GM12878 (cell line): ENCODE results near the gene PANK1. TPM values are rescaled to one million over a fixed set of nuclear protein-coding genes. Genes with fewer than 3 reads are reported as not detected.

ENCODE experiments used
- ATAC-seq: fragments of 200-7000 bp; cut with Tn5 transposase; 3 replicates; pipeline ENCODE4 v1.9.1; 2020; ENCODE audit warnings: mild to moderate bottlenecking, moderate library complexity
- BruUV-seq: library from RNA; stranded (reverse); fragments of 400-500 nt; replicated peaks from 2 replicates; lab custom pipeline; 2021; lab: Mats Ljungman, UMichigan
- CTCF ChIA-PET: fragments of 300-600 bp; sonication (Branson Sonifier 250); formaldehyde crosslinking; extraction: SDS; loops from one replicate; lab custom pipeline; 2021; ENCODE audit warnings: inconsistent platforms; lab: Yijun Ruan, JAX
- POLR2A ChIA-PET: fragments of 350-600 bp; formaldehyde crosslinking; extraction: SDS; loops from one replicate; lab custom pipeline; 2021; ENCODE audit warnings: inconsistent platforms; lab: Charles Lee
- RAD21 ChIA-PET: fragments of 300-600 bp; sonication (Branson Sonifier 250); formaldehyde crosslinking; loops from one replicate; lab custom pipeline; 2023; ENCODE audit warnings: antibody characterized with exemption; ENCODE audit not compliant: unreplicated experiment; lab: Charles Lee
- SMC1A ChIA-PET: fragments of 300-600 bp; sonication (Branson Sonifier 250); formaldehyde crosslinking; loops from one replicate; lab custom pipeline; 2023; ENCODE audit not compliant: unreplicated experiment, uncharacterized antibody; lab: Charles Lee
- DNase-seq: peaks from one replicate; pipeline ENCODE4 v3.0.0-alpha.2; 2011; ENCODE audit warnings: low read depth, low spot score
- FAIRE-seq: peaks from 3 replicates; lab custom pipeline; 2011; peaks lifted over from hg19 to GRCh38; lab: Jason Lieb, UNC
- H2AFZ ChIP-seq: 2 replicates; pipeline ENCODE4 v1.6.0; 2011; ENCODE audit warnings: low read depth, low read length, control low read depth; ENCODE audit not compliant: control insufficient read depth
- H3K27ac ChIP-seq: 2 replicates; pipeline ENCODE4 v1.5.1; 2011; ENCODE audit warnings: control low read depth; ENCODE audit not compliant: control insufficient read depth, insufficient read depth
- H3K27me3 ChIP-seq, 2 experiments: replicated peaks in 1 of 2; 2 replicates each; pipeline versions ENCODE4 v1.6.0 to v1.6.1; 2011; ENCODE audit warnings: low read length in 1 of 2; ENCODE audit not compliant: control insufficient read depth in 2 of 2, insufficient read depth in 2 of 2
- H3K36me3 ChIP-seq, 2 experiments: 2 replicates each; pipeline ENCODE4 v1.5.1; 2011; ENCODE audit warnings: low read length in 1 of 2; ENCODE audit not compliant: control insufficient read depth in 2 of 2, insufficient read depth in 2 of 2
- H3K4me1 ChIP-seq: 2 replicates; pipeline ENCODE4 v1.6.1; 2011; ENCODE audit warnings: mild to moderate bottlenecking, low read length, moderate library complexity, mixed read lengths; ENCODE audit not compliant: control insufficient read depth, insufficient read depth
- H3K4me2 ChIP-seq: 2 replicates; pipeline ENCODE4 v1.6.0; 2011; ENCODE audit warnings: control low read depth; ENCODE audit not compliant: control insufficient read depth, insufficient read depth
- H3K4me3 ChIP-seq: fragments of 200-600 bp; sonication (generic); 2 replicates; pipeline ENCODE4 v1.5.1; 2016
- H3K79me2 ChIP-seq: 2 replicates; pipeline ENCODE4 v1.6.0; 2011; ENCODE audit warnings: low read length; ENCODE audit not compliant: control insufficient read depth, insufficient read depth
- H3K9ac ChIP-seq: 2 replicates; pipeline ENCODE4 v1.8.0; 2011; ENCODE audit warnings: low read length, control low read depth, mixed read lengths; ENCODE audit not compliant: control insufficient read depth, insufficient read depth
- H3K9me3 ChIP-seq: replicated peaks from 3 replicates; pipeline ENCODE4 v1.5.1; 2011; ENCODE audit warnings: mild to moderate bottlenecking, low read length; ENCODE audit not compliant: control insufficient read depth, insufficient read depth
- H4K20me1 ChIP-seq: 2 replicates; pipeline ENCODE4 v1.6.0; 2011; ENCODE audit not compliant: control insufficient read depth, insufficient read depth
- BHLHE40 ChIP-seq, 2 experiments: fragments of 450-650 bp in 1 of 2; IDR thresholded peaks; 2 replicates each; pipeline ENCODE4 v1.6.1; 2011 to 2017; ENCODE audit warnings: low read depth in 2 of 2, borderline replicate concordance in 1 of 2, improper control_type of control experiment in 1 of 2, low read length in 1 of 2, mild to moderate bottlenecking in 1 of 2
- CBX3 ChIP-seq: fragments of 200-600 bp; sonication (generic); IDR thresholded peaks from 2 replicates; pipeline ENCODE4 v1.6.1; 2016; ENCODE audit warnings: low read depth, borderline replicate concordance
- CREB1 ChIP-seq: IDR thresholded peaks from 2 replicates; pipeline ENCODE4 v1.6.1; 2012; ENCODE audit warnings: low read depth, mild to moderate bottlenecking, inconsistent platforms
- EP300 ChIP-seq, 2 experiments: fragments of 150-350 bp in 1 of 2; IDR thresholded peaks; 2 replicates each; pipeline ENCODE4 v1.6.1; 2011 to 2012; ENCODE audit warnings: low read depth in 2 of 2, low read length in 2 of 2, borderline replicate concordance in 1 of 2, improper control_type of control experiment in 1 of 2, inconsistent platforms in 1 of 2; ENCODE audit not compliant: control insufficient read depth in 1 of 2
- JUNB ChIP-seq: IDR thresholded peaks from 2 replicates; pipeline ENCODE4 v1.6.1; 2016; ENCODE audit warnings: antibody characterized with exemption, mild to moderate bottlenecking
- NFIC ChIP-seq: IDR thresholded peaks from 2 replicates; pipeline ENCODE4 v1.6.1; 2012; ENCODE audit warnings: low read depth, mild to moderate bottlenecking, inconsistent platforms, low read length, moderate library complexity
- NFYB ChIP-seq: IDR thresholded peaks from 2 replicates; pipeline ENCODE4 v1.6.1; 2011; ENCODE audit warnings: low read depth, mild to moderate bottlenecking, low read length, improper control_type of control experiment, moderate library complexity; ENCODE audit not compliant: insufficient read depth
- NR2C1 ChIP-seq: fragments of 450-650 bp; IDR thresholded peaks from 2 replicates; pipeline ENCODE4 v1.6.1; 2017; ENCODE audit warnings: antibody characterized with exemption, mild to moderate bottlenecking, moderate library complexity
- POLR2AphosphoS5 ChIP-seq: IDR thresholded peaks from 2 replicates; pipeline ENCODE4 v1.6.1; 2011; ENCODE audit warnings: mild to moderate bottlenecking, low read length, inconsistent platforms
- RBBP5 ChIP-seq: fragments of 200-600 bp; sonication (generic); conservative IDR thresholded peaks from 2 replicates; pipeline ENCODE4 v1.6.1; 2016
- TARDBP ChIP-seq: IDR thresholded peaks from 2 replicates; pipeline ENCODE4 v1.6.1; 2016; ENCODE audit warnings: borderline replicate concordance
- YBX1 ChIP-seq: fragments of 450-650 bp; IDR thresholded peaks from 2 replicates; pipeline ENCODE4 v1.6.1; 2016; ENCODE audit warnings: antibody characterized with exemption
- ZBTB4 ChIP-seq: fragments of 450-650 bp; formaldehyde crosslinking; IDR thresholded peaks from 2 replicates; pipeline ENCODE4 v1.4.0; 2022; ENCODE audit warnings: mild to moderate bottlenecking, moderate library complexity
- WGBS: methylation state at CpG from one replicate; pipeline ENCODE4 v1.1.6; 2016; ENCODE audit warnings: low lambda C conversion rate; ENCODE audit not compliant: insufficient replicate concordance, insufficient coverage; ENCODE audit errors: missing lambda C conversion rate; 5-methylcytosine and 5-hydroxymethylcytosine counted together
- in situ Hi-C: fragments of 300-500 bp; cut with MboI; formaldehyde crosslinking; loops from 9 replicates; pipeline ENCODE4 v1.14.3; 2018; ENCODE audit warnings: mixed read lengths
- intact Hi-C: fragments of 100-400 bp; cut with micrococcal nuclease; formaldehyde crosslinking; loops from one replicate; pipeline ENCODE4 v1.14.2; 2022; ENCODE audit not compliant: unreplicated experiment
- polyA plus RNA-seq, 11 experiments: library from polyadenylated mRNA; depleted of rRNA in 4 of 11; unstranded in 6 of 11; stranded (reverse) in 5 of 11; fragments of >200 nt; fragmentation: Nextera tagmentation in 4 of 11; fragmentation: Illumina TruSeq in 1 of 11; extraction: Ambion mirVana in 4 of 11; extraction: Trizol in 1 of 11; gene quantifications; 1 replicate in 1 of 11; 2 replicates in 10 of 11; pipeline versions ENCODE4 v1.2.1 to v1.2.3, GENCODE V29; 2011 to 2016; ENCODE audit warnings: inconsistent platforms in 2 of 11, missing spikeins in 2 of 11, low read depth in 1 of 11
- total RNA-seq, 4 experiments: library from RNA; depleted of rRNA in 3 of 4; stranded (reverse); fragments of >200 nt in 3 of 4; fragmentation: Illumina TruSeq in 1 of 4; extraction: Trizol in 1 of 4; gene quantifications; 2 replicates each; pipeline versions ENCODE4 v1.2.1 to v1.2.3, GENCODE V29; 2013 to 2021

PANK1 gene
- total and polyA plus RNA-seq, 10 of the 15 experiments (the other 5 are each of a cell fraction or from before 2014, with no cell fraction given), result 1.9 to 10.6 (median 5.8) TPM

- DNase-seq, result no peak
- POLR2A ChIA-PET, result interaction anchor here (0.6 to 1.2 kb wide), 3 partner anchors 10 to 40 kb away, joined by 3 to 4 read pairs (median 4); no protein-coding TSS in a partner anchor
- TF ChIP-seq RBBP5, result no peak
- 0 out of 2 replicates have a peak, but pooled peaks have one; percentile 18 for TF ChIP-seq JUNB
- TF ChIP-seq, all 136 proteins: peak for 1
- peaks cover 0 to 8% of the 10 kb centered on the region in 2 experiments; a peak in 1 of 4 replicates for H3K36me3 ChIP-seq
- H3K4me2 ChIP-seq, result no peak overlapping the region
- no peaks in the 10 kb centered on the region for H3K79me2 ChIP-seq
- H2AFZ ChIP-seq, result no peak overlapping the region
- ATAC-seq (peak; percentile 52), FAIRE-seq (no peak)
- H3K9me3 ChIP-seq, result no peaks in the 10 kb centered on the region
- no TSS peak for BruUV-seq
- no peak overlapping the region for H3K4me3 ChIP-seq
- intact Hi-C loops (no loop called here), in situ Hi-C loops (no loop called here)
- no peaks in the 10 kb centered on the region for H3K4me1 ChIP-seq
- ChIA-PET CTCF (interaction anchor here (1.0 to 1.3 kb wide), 3 partner anchors 9 to 24 kb away, joined by 3 to 5 read pairs (median 3); no protein-coding TSS in a partner anchor), SMC1A (interaction anchor here (0.8 to 1.6 kb wide), 5 partner anchors 8 to 64 kb away, joined by 3 to 7 read pairs (median 3); no protein-coding TSS in a partner anchor), RAD21 (no interaction called here)
- H3K27me3 ChIP-seq, result no peaks in the 10 kb centered on the region
- H3K9ac ChIP-seq, result no peak overlapping the region
- H3K27ac ChIP-seq, result no peak overlapping the region
- no peaks in the 10 kb centered on the region for H4K20me1 ChIP-seq
Measured at GRCh38 chr10:89633484-89633883, 11.6 kb downstream of the PANK1 start.

GRCh38 chr10:89632824-89633223, 12.2 kb downstream of the PANK1 start:
- no peaks in the 10 kb centered on the region for H3K79me2 ChIP-seq
- no peak overlapping the region for H3K4me3 ChIP-seq
- no peak for FAIRE-seq
- no peak overlapping the region for H2AFZ ChIP-seq
- TF ChIP-seq NFYB, result no peak
- TF ChIP-seq BHLHE40 (IDR thresholded peaks at IDR 0.05; ENCODE audit: borderline replicate concordance in 1 of 2, low read depth in 2 of 2, low read length in 1 of 2), result no peak
- no peak for TF ChIP-seq CBX3
- no peak for TF ChIP-seq NFIC
- no peak for TF ChIP-seq EP300 (IDR thresholded peaks at IDR 0.05; ENCODE audit: borderline replicate concordance in 1 of 2, control insufficient read depth in 1 of 2, low read depth in 2 of 2, low read length in 2 of 2)
- no peak for TF ChIP-seq NR2C1
- no peak for TF ChIP-seq CREB1
- TF ChIP-seq POLR2AphosphoS5, result no peak
- TF ChIP-seq YBX1, result no peak
- no peak for TF ChIP-seq TARDBP
- TF ChIP-seq ZBTB4 (CRISPR knock-in tag), result no peak
- ChIA-PET RAD21 (no interaction called here), CTCF (interaction anchor here (1.0 to 1.3 kb wide), 2 partner anchors 9 to 14 kb away, joined by 3 to 5 read pairs; no protein-coding TSS in a partner anchor), SMC1A (interaction anchor here (1.0 to 1.7 kb wide), 5 partner anchors 10 to 65 kb away, joined by 3 to 4 read pairs (median 3); no protein-coding TSS in a partner anchor), POLR2A (interaction anchor here (0.6 kb wide), 1 partner anchor 1161 kb away, joined by 4 read pairs; no protein-coding TSS in a partner anchor)
- H4K20me1 ChIP-seq, result no peaks in the 10 kb centered on the region
- H3K27ac ChIP-seq, result no peak overlapping the region
- no TSS peak for BruUV-seq
- H3K9ac ChIP-seq, result no peak overlapping the region
- peaks cover 0 to 6% of the 10 kb centered on the region in 2 experiments; a peak in 1 of 4 replicates for H3K36me3 ChIP-seq
- intact Hi-C loops, result no loop called here
- H3K4me1 ChIP-seq, result no peaks in the 10 kb centered on the region
- 100% methylated on average over 1 of the region's 1 CpG for WGBS
- no peak for DNase-seq
- ATAC-seq, result no peak; the same call in 2 of the 3 replicates
- no peaks in the 10 kb centered on the region for H3K9me3 ChIP-seq
- in situ Hi-C loops, result no loop called here
- no peaks in the 10 kb centered on the region for H3K27me3 ChIP-seq
- H3K4me2 ChIP-seq, result no peak overlapping the region
